ENCODE data around the gene ANGPTL3. TPM values are rescaled to one million over a fixed set of nuclear protein-coding genes. Genes with fewer than 3 reads are reported as not detected.

ANGPTL3 gene
- total and polyA plus RNA-seq, 7 donors, result not detected

GRCh38 chr1:62590255-62590969 is 6.9 kb upstream of the ANGPTL3 start:
- 91 to 96% (median 94%) methylated on average over 4 of the region's 4 CpGs for whole genome bisulfite sequencing, 3 donors
- no peak overlapping the region for H3K4me3 ChIP-seq
- no peaks in the 10 kb centered on the region for H3K27me3 ChIP-seq (ENCODE audit: insufficient read depth in 3 of 3, low read length in 2 of 3)
- H3K9me3 ChIP-seq, result no peaks in the 10 kb centered on the region
- H3K27ac ChIP-seq, result no peak overlapping the region
- no peak for ATAC-seq
- TF ChIP-seq, protein P1, sequence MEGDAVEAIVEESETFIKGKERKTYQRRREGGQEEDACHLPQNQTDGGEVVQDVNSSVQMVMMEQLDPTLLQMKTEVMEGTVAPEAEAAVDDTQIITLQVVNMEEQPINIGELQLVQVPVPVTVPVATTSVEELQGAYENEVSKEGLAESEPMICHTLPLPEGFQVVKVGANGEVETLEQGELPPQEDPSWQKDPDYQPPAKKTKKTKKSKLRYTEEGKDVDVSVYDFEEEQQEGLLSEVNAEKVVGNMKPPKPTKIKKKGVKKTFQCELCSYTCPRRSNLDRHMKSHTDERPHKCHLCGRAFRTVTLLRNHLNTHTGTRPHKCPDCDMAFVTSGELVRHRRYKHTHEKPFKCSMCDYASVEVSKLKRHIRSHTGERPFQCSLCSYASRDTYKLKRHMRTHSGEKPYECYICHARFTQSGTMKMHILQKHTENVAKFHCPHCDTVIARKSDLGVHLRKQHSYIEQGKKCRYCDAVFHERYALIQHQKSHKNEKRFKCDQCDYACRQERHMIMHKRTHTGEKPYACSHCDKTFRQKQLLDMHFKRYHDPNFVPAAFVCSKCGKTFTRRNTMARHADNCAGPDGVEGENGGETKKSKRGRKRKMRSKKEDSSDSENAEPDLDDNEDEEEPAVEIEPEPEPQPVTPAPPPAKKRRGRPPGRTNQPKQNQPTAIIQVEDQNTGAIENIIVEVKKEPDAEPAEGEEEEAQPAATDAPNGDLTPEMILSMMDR (IDR thresholded peaks at IDR 0.05), result no peak
- H3K36me3 ChIP-seq (ENCODE audit: insufficient read depth in 1 of 2, low read depth in 1 of 2), result peaks cover 0 to 10% of the 10 kb centered on the region in 2 donors
- intact Hi-C loops (cut with DNase I), result no loop called here
- no peak for DNase-seq
- H3K4me1 ChIP-seq, result no peaks in the 10 kb centered on the region

DNA sequence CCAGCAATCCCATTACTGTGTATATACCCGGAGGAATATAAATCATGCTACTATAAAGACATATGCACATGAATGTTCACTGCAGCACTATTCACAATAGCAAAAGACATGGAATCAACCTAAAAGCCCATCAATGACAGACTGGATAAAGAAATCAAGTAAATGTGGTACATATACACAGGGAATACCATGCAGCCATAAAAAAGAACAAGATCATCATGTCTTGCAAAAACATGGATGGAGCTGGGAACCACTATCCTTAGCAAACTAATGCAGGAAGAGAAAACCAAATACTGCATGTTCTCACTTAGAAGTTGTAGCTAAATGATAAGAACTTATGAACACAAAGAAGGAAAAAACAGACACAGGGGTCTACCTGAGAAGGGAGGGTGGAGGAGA is 6.4 kb upstream of the ANGPTL3 start:
- intact Hi-C loops (cut with DNase I), result no loop called here
- no peak for ATAC-seq

DNA sequence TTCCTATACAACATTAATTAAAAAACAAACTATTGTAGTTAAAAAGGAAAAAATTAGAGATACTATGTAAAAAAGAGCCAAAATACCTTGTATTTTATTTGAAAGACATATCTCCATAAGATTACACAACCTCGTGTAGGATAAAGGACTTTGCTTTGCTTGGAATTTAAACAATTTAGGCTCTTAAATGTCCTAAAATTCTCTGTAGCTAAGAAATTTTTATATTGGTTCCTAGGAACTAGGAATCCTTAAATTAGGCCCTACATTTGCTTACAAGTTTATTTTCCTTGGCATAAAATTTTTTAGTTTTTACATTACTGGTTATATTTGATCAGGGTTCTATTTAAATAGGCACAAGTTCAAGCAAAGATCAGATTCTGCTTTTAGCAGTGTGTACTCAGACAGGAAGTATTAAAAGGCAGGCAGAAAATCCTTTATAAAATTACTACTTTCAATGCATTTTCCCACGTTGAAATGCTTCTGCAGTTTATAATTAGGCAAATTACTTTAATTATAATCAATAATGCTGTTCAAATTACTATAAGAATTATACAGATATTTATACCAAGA is 3.4 kb upstream of the ANGPTL3 start:
- intact Hi-C loops (cut with DNase I), result no loop called here
- WGBS, 3 donors, result 49 to 54% (median 53%) methylated on average over 2 of the region's 2 CpGs
- Histone ChIP-seq H3K27me3 (ENCODE audit: insufficient read depth in 3 of 3, low read length in 2 of 3) (no peaks in the 10 kb centered on the region), H3K9me3 (no peaks in the 10 kb centered on the region), H3K4me3 (no peak overlapping the region), H3K4me1 (no peaks in the 10 kb centered on the region), H3K27ac (no peak overlapping the region), H3K36me3 (ENCODE audit: insufficient read depth in 1 of 2, low read depth in 1 of 2) (no peaks in the 10 kb centered on the region)
- DNase-seq (no peak), ATAC-seq (no peak)
- TF ChIP-seq, protein P1 (IDR thresholded peaks at IDR 0.05), result no peak

More for the DNA sequence above, 6.4 kb upstream of the ANGPTL3 start:
- TF ChIP-seq, protein P1 (IDR thresholded peaks at IDR 0.05), result no peak
- WGBS, 3 donors, result 96 to 100% (median 96%) methylated on average over 1 of the region's 1 CpG
- no peak overlapping the region for H3K4me3 ChIP-seq
- no peak overlapping the region for H3K27ac ChIP-seq
- H3K27me3 ChIP-seq (ENCODE audit: insufficient read depth in 3 of 3, low read length in 2 of 3), result no peaks in the 10 kb centered on the region
- H3K9me3 ChIP-seq, result no peaks in the 10 kb centered on the region
- H3K36me3 ChIP-seq (ENCODE audit: insufficient read depth in 1 of 2, low read depth in 1 of 2), result peaks cover 0 to 5% of the 10 kb centered on the region in 2 donors
- H3K4me1 ChIP-seq, result no peaks in the 10 kb centered on the region
- DNase-seq, result no peak

- DNase-seq, result no peak
- H3K27me3 ChIP-seq (ENCODE audit: insufficient read depth in 3 of 3, low read length in 2 of 3), result no peaks in the 10 kb centered on the region
- H3K36me3 ChIP-seq (ENCODE audit: insufficient read depth in 1 of 2, low read depth in 1 of 2), result no peaks in the 10 kb centered on the region
- no peak overlapping the region for H3K27ac ChIP-seq
- intact Hi-C loops (cut with DNase I), result no loop called here
- 91 to 96% (median 93%) methylated on average over 3 of the region's 3 CpGs for WGBS, 3 donors
- ATAC-seq, result no peak
- TF ChIP-seq, protein P1 (IDR thresholded peaks at IDR 0.05), result no peak
- H3K9me3 ChIP-seq, result no peaks in the 10 kb centered on the region
- no peak overlapping the region for H3K4me3 ChIP-seq
- no peaks in the 10 kb centered on the region for H3K4me1 ChIP-seq
Measured at GRCh38 chr1:62595647-62596046, 1.7 kb upstream of the ANGPTL3 start.

Data from psoas muscle (tissue), 8 donors.